ENCODE data around the gene MRAS. TPM values are rescaled to one million over a fixed set of nuclear protein-coding genes. Genes with fewer than 3 reads are reported as not detected.

The MRAS gene
- polyA plus RNA-seq, 3 donors = 6.2 to 13.2 (median 8.3) TPM

DNA sequence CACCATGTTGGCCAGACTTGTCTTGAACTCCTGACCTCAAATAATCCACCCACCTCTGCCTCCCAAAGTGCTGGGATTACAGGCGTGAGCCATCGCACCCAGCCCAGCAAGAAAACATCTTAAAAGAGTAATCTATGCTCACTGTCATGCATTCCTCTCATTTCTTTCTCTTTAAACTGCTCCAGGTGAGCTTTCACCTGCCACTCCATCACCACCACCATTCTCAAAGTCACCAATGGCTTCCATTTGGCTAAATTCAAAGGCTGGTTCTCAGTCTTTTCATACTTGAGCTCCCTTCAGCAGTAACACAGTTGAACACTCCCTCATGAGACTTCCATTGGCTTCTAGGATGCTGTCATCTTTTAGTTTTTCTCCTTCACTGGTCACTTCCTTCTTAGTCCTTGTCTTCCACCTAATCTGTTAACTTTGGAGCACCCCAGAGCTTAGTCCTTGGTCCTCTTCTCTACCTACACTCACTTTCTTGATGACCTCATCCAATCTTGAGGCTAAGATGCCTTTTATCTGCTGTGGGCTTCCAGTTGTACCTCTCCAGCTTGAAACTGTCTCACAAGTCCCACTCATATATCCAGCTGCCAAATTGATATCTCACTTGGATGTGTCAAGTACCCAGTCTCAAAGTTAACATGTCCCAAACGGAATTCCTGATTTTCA lies 59.0 kb downstream of the MRAS start:
- Mint-ChIP-seq H3K4me3 (no peak overlapping the region), H3K36me3 (peaks cover 0 to 8% of the 10 kb centered on the region in 2 donors), H3K4me1 (peaks cover 17% of the 10 kb centered on the region), H3K9me3 (peaks cover 0 to 1% (median 0%) of the 10 kb centered on the region in 7 donors), H3K27ac (no peak overlapping the region), H3K27me3 (ENCODE audit: low read depth in 3 of 3) (peaks cover 6 to 7% (median 7%) of the 10 kb centered on the region in 3 donors)
- Histone ChIP-seq H3K4me2 (replicated peaks; ENCODE audit: extremely low read depth, low read length, poor library complexity, severe bottlenecking) (no peak overlapping the region), H3K27me3 (ENCODE audit: control insufficient read depth in 2 of 2, insufficient read depth in 2 of 2, low read length in 2 of 2) (no peaks in the 10 kb centered on the region), H3K27ac (ENCODE audit: low read depth in 1 of 2, low read length in 2 of 2) (no peak overlapping the region), H3K9ac (ENCODE audit: insufficient read depth, low read length, poor library complexity, severe bottlenecking) (no peak overlapping the region), H3K36me3 (replicated peaks in 1 of 2; ENCODE audit: control insufficient read depth in 1 of 2, insufficient read depth in 2 of 2, low read length in 2 of 2) (no peaks in the 10 kb centered on the region), H3K4me1 (ENCODE audit: control insufficient read depth in 1 of 2, insufficient read depth in 2 of 2, low read length in 2 of 2) (peaks cover 17 to 23% of the 10 kb centered on the region in 2 donors), H3K9me3 (replicated peaks in 1 of 2; ENCODE audit: control insufficient read depth in 1 of 2, insufficient read depth in 1 of 2, low read length in 2 of 2) (no peaks in the 10 kb centered on the region), H4K20me1 (ENCODE audit: insufficient read depth, low read length) (no peaks in the 10 kb centered on the region), H3K4me3 (replicated peaks in 1 of 3; ENCODE audit: low read depth in 2 of 3, low read length in 3 of 3) (no peak overlapping the region), H3K79me2 (ENCODE audit: insufficient read depth, low read length) (no peaks in the 10 kb centered on the region), H2AFZ (ENCODE audit: insufficient read depth, low read depth, low read length, poor library complexity, severe bottlenecking) (no peak overlapping the region)
- no peak for DNase-seq
- 91% methylated on average over 3 of the region's 3 CpGs for WGBS (ENCODE audit: insufficient coverage)
- intact Hi-C loops (cut with micrococcal nuclease) = no loop called here
- TF ChIP-seq, protein P1, sequence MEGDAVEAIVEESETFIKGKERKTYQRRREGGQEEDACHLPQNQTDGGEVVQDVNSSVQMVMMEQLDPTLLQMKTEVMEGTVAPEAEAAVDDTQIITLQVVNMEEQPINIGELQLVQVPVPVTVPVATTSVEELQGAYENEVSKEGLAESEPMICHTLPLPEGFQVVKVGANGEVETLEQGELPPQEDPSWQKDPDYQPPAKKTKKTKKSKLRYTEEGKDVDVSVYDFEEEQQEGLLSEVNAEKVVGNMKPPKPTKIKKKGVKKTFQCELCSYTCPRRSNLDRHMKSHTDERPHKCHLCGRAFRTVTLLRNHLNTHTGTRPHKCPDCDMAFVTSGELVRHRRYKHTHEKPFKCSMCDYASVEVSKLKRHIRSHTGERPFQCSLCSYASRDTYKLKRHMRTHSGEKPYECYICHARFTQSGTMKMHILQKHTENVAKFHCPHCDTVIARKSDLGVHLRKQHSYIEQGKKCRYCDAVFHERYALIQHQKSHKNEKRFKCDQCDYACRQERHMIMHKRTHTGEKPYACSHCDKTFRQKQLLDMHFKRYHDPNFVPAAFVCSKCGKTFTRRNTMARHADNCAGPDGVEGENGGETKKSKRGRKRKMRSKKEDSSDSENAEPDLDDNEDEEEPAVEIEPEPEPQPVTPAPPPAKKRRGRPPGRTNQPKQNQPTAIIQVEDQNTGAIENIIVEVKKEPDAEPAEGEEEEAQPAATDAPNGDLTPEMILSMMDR (IDR thresholded peaks at IDR 0.05) = no peak

DNA sequence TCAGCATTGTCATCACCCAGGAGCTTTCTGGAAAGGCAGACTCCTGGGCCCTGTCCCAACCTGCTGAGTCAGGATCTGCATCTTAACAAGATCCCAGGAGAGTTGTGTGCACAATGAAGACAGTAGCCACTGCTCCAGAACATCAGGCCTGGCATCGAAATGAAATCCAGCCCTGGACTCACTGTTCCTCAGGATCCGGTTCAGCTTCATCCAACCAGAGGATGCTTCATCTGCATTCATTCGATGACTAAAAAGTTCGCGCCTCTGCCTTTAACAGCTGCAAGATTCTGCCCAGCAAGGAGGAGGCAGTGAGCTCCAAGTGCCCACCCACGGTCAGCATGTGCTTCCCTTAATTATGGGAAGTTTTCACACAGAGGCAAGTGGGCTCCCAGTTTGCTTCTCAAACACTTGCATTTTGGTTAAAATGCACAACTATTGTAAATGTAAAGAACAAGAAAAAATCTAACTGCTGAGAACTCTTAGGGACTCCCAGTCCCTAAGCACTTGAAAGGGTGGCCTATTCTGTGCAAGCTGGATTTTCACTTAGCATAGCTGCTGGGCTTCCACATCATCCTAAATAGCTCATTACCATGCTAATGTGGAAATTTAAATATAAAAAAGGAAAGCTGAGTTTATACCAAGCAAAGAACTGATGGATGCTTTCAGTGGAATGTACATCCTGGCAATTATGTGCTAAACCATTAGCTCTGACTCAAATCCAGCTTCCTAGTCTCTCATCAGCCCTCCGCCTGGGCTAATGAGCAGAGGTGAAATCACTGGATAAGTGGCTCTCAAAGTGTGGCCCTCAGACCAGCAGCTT lies 60.6 kb downstream of the MRAS start:
- no peaks in the 10 kb centered on the region for H3K79me2 ChIP-seq (ENCODE audit: insufficient read depth, low read length)
- H3K9ac ChIP-seq (ENCODE audit: insufficient read depth, low read length, poor library complexity, severe bottlenecking) = no peak overlapping the region
- H2AFZ ChIP-seq (ENCODE audit: insufficient read depth, low read depth, low read length, poor library complexity, severe bottlenecking) = no peak overlapping the region
- H3K27ac ChIP-seq (ENCODE audit: low read depth in 1 of 2, low read length in 2 of 2) = no peak overlapping the region
- Mint-ChIP-seq H3K4me1 (peaks cover 30% of the 10 kb centered on the region), H3K9me3 (peaks cover 0 to 1% (median 0%) of the 10 kb centered on the region in 7 donors), H3K4me3 (no peak overlapping the region), H3K36me3 (peaks cover 0 to 8% of the 10 kb centered on the region in 2 donors), H3K27me3 (ENCODE audit: low read depth in 3 of 3) (peaks cover 6 to 7% (median 7%) of the 10 kb centered on the region in 3 donors), H3K27ac (no peak overlapping the region)
- H3K36me3 ChIP-seq (replicated peaks in 1 of 2; ENCODE audit: control insufficient read depth in 1 of 2, insufficient read depth in 2 of 2, low read length in 2 of 2) = no peaks in the 10 kb centered on the region
- H4K20me1 ChIP-seq (ENCODE audit: insufficient read depth, low read length) = no peaks in the 10 kb centered on the region
- no peak for DNase-seq
- H3K9me3 ChIP-seq (replicated peaks in 1 of 2; ENCODE audit: control insufficient read depth in 1 of 2, insufficient read depth in 1 of 2, low read length in 2 of 2) = no peaks in the 10 kb centered on the region
- H3K4me1 ChIP-seq (ENCODE audit: control insufficient read depth in 1 of 2, insufficient read depth in 2 of 2, low read length in 2 of 2) = peaks cover 31 to 35% of the 10 kb centered on the region in 2 donors
- H3K4me3 ChIP-seq (replicated peaks in 1 of 3; ENCODE audit: low read depth in 2 of 3, low read length in 3 of 3) = no peak overlapping the region
- H3K4me2 ChIP-seq (replicated peaks; ENCODE audit: extremely low read depth, low read length, poor library complexity, severe bottlenecking) = no peak overlapping the region
- no peaks in the 10 kb centered on the region for H3K27me3 ChIP-seq (ENCODE audit: control insufficient read depth in 2 of 2, insufficient read depth in 2 of 2, low read length in 2 of 2)
- intact Hi-C loops (cut with micrococcal nuclease) = no loop called here
- WGBS (ENCODE audit: insufficient coverage) = 83% methylated on average over 7 of the region's 7 CpGs
- TF ChIP-seq, protein P1 (IDR thresholded peaks at IDR 0.05) = no peak

Data from CD14-positive monocyte (primary cell).